Fibroblast of lung (primary cell): ENCODE measurements around the gene ZNF407. TPM values are rescaled to one million over a fixed set of nuclear protein-coding genes. Genes with fewer than 3 reads are reported as not detected.

Experiments
- DNase-seq, 2 donors: peaks; one replicate each; pipeline versions ENCODE4 v3.0.0 to v3.0.0-alpha.2; 2010; ENCODE audit warnings: low read depth in 2 of 2
- H2AFZ ChIP-seq: 2 replicates; pipeline ENCODE4 v1.5.1; 2012; ENCODE audit warnings: low read length, control low read depth, inconsistent platforms
- H3K27ac ChIP-seq: 2 replicates; pipeline ENCODE4 v1.5.1; 2011; ENCODE audit warnings: low read length, control low read depth; ENCODE audit not compliant: insufficient read depth
- H3K27me3 ChIP-seq: 2 replicates; pipeline ENCODE4 v1.5.1; 2011; ENCODE audit warnings: mild to moderate bottlenecking, low read length; ENCODE audit not compliant: control insufficient read depth, insufficient read depth
- H3K36me3 ChIP-seq: 2 replicates; pipeline ENCODE4 v1.5.1; 2011; ENCODE audit warnings: low read length; ENCODE audit not compliant: control insufficient read depth, insufficient read depth
- H3K4me1 ChIP-seq: 2 replicates; pipeline ENCODE4 v1.5.1; 2011; ENCODE audit warnings: low read length; ENCODE audit not compliant: control insufficient read depth, insufficient read depth; ENCODE audit errors: extremely low read depth
- H3K4me2 ChIP-seq: 2 replicates; pipeline ENCODE4 v1.5.1; 2011; ENCODE audit warnings: low read length, control low read depth; ENCODE audit not compliant: insufficient read depth; ENCODE audit errors: extremely low read depth
- H3K4me3 ChIP-seq, 4 experiments: fragments of 200-600 bp in 1 of 4; sonication (generic) in 1 of 4; replicated peaks in 1 of 4; 2 replicates each; pipeline ENCODE4 v1.5.1; 2011 to 2016; ENCODE audit warnings: low read length in 4 of 4, low read depth in 3 of 4, mild to moderate bottlenecking in 3 of 4, control low read depth in 2 of 4, inconsistent platforms in 1 of 4, mixed read lengths in 1 of 4; ENCODE audit not compliant: insufficient read depth in 1 of 4; ENCODE audit errors: control extremely low read depth in 1 of 4
- H3K79me2 ChIP-seq: 2 replicates; pipeline ENCODE4 v1.5.1; 2012; ENCODE audit warnings: mild to moderate bottlenecking, low read length, inconsistent platforms; ENCODE audit not compliant: control insufficient read depth, insufficient read depth
- H3K9ac ChIP-seq: 2 replicates; pipeline ENCODE4 v1.5.1; 2011; ENCODE audit warnings: mild to moderate bottlenecking, low read length, control low read depth; ENCODE audit not compliant: insufficient read depth
- H3K9me3 ChIP-seq: 2 replicates; pipeline ENCODE4 v1.5.1; 2012; ENCODE audit warnings: low read depth, low read length; ENCODE audit not compliant: control insufficient read depth, insufficient read depth
- H4K20me1 ChIP-seq: 2 replicates; pipeline ENCODE4 v1.5.1; 2011; ENCODE audit warnings: low read length; ENCODE audit not compliant: control insufficient read depth, insufficient read depth; ENCODE audit errors: extremely low read depth
- EZH2 ChIP-seq: IDR thresholded peaks from 2 replicates; pipeline ENCODE4 v1.5.1; 2012; ENCODE audit warnings: low read length, control low read depth, mild to moderate bottlenecking; ENCODE audit errors: missing control alignments
- polyA plus RNA-seq, 2 donors: library from polyadenylated mRNA; depleted of rRNA in 1 of 2; stranded (reverse) in 1 of 2; unstranded in 1 of 2; fragments of >200 nt; gene quantifications; 2 replicates each; pipeline ENCODE4 v1.2.1, GENCODE V29; 2011 to 2012; ENCODE audit warnings: missing spikeins in 1 of 2
- total RNA-seq: library from RNA; depleted of rRNA; stranded (reverse); fragments of >200 nt; gene quantifications from 2 replicates; pipeline ENCODE4 v1.2.1, GENCODE V29; 2014
- TF ChIP-seq, protein P1 (sequence below), 2 donors: IDR thresholded peaks in 1 of 2; conservative IDR thresholded peaks in 1 of 2; 1 replicate in 1 of 2; 2 replicates in 1 of 2; pipeline ENCODE4 v1.5.1; 2011 to 2012; ENCODE audit warnings: low read length in 2 of 2, control low read depth in 1 of 2, inconsistent platforms in 1 of 2, low read depth in 1 of 2, mild to moderate bottlenecking in 1 of 2

Gene ZNF407
- total and polyA plus RNA-seq, 2 donors (not counting 1 experiment from before 2014, with no cell fraction given), result 5.1 to 12.6 TPM

GRCh38 chr18:74937291-74937690 is 339.6 kb downstream of the ZNF407 start:
- Histone ChIP-seq H3K27me3 (no peaks in the 10 kb centered on the region), H3K4me3 (no peak overlapping the region), H3K27ac (no peak overlapping the region), H3K4me1 (no peaks in the 10 kb centered on the region), H2AFZ (no peak overlapping the region), H3K9me3 (no peaks in the 10 kb centered on the region), H4K20me1 (no peaks in the 10 kb centered on the region), H3K36me3 (no peaks in the 10 kb centered on the region), H3K9ac (no peak overlapping the region), H3K79me2 (no peaks in the 10 kb centered on the region), H3K4me2 (no peak overlapping the region)
- TF ChIP-seq EZH2, result no peak
- TF ChIP-seq, protein P1, sequence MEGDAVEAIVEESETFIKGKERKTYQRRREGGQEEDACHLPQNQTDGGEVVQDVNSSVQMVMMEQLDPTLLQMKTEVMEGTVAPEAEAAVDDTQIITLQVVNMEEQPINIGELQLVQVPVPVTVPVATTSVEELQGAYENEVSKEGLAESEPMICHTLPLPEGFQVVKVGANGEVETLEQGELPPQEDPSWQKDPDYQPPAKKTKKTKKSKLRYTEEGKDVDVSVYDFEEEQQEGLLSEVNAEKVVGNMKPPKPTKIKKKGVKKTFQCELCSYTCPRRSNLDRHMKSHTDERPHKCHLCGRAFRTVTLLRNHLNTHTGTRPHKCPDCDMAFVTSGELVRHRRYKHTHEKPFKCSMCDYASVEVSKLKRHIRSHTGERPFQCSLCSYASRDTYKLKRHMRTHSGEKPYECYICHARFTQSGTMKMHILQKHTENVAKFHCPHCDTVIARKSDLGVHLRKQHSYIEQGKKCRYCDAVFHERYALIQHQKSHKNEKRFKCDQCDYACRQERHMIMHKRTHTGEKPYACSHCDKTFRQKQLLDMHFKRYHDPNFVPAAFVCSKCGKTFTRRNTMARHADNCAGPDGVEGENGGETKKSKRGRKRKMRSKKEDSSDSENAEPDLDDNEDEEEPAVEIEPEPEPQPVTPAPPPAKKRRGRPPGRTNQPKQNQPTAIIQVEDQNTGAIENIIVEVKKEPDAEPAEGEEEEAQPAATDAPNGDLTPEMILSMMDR (conservative IDR thresholded peaks at IDR 0.05 in 1 of 2, IDR thresholded peaks at IDR 0.05 in 1 of 2; ENCODE audit: low read depth in 1 of 2, low read length in 2 of 2), result no peak
- no peak for DNase-seq

DNA sequence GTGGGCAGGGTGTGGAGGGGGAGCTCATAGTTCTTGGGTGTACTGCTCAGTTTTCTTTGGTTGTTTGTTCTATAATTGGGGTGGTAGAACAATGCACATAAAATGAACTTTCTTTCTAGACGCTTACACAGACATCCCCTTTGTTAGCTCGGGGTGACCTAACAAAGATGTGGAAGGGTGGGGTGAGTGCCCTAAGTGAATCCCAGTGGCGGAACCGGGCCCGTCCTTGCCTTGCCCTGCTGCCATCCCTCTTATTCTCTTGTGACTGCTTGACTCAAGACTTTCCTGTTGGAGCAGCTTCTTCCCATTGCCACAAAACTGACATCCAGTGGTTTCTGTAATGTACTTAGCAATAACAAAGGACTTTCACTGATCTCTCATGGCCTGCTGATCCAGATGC is 343.2 kb downstream of the ZNF407 start:
- Histone ChIP-seq H2AFZ (no peak overlapping the region), H3K4me1 (peaks cover 3% of the 10 kb centered on the region), H3K4me2 (no peak overlapping the region), H3K9ac (no peak overlapping the region), H3K4me3 (no peak overlapping the region), H3K36me3 (no peaks in the 10 kb centered on the region), H4K20me1 (no peaks in the 10 kb centered on the region), H3K27me3 (no peaks in the 10 kb centered on the region), H3K27ac (no peak overlapping the region), H3K9me3 (no peaks in the 10 kb centered on the region), H3K79me2 (no peaks in the 10 kb centered on the region)
- no peak for DNase-seq
- TF ChIP-seq, protein P1 (conservative IDR thresholded peaks at IDR 0.05 in 1 of 2, IDR thresholded peaks at IDR 0.05 in 1 of 2; ENCODE audit: low read depth in 1 of 2, low read length in 2 of 2), result no peak
- no peak for TF ChIP-seq EZH2

- Histone ChIP-seq H3K4me2 (no peak overlapping the region), H3K4me1 (peaks cover 3% of the 10 kb centered on the region), H3K79me2 (no peaks in the 10 kb centered on the region), H3K36me3 (no peaks in the 10 kb centered on the region), H2AFZ (no peak overlapping the region), H3K9ac (no peak overlapping the region), H3K9me3 (no peaks in the 10 kb centered on the region), H4K20me1 (no peaks in the 10 kb centered on the region), H3K27me3 (no peaks in the 10 kb centered on the region), H3K27ac (no peak overlapping the region), H3K4me3 (no peak overlapping the region)
- no peak for TF ChIP-seq EZH2
- TF ChIP-seq, protein P1 (conservative IDR thresholded peaks at IDR 0.05 in 1 of 2, IDR thresholded peaks at IDR 0.05 in 1 of 2; ENCODE audit: low read depth in 1 of 2, low read length in 2 of 2), result no peak
- peak in 1 of 2 donors; percentile 21 for DNase-seq
Observed at GRCh38 chr18:74942319-74942910, 344.7 kb downstream of the ZNF407 start.
